Neural progenitor cell (in vitro differentiated cells): Measurements from ENCODE around the gene ZNF496. TPM values are rescaled to one million over a fixed set of nuclear protein-coding genes. Genes with fewer than 3 reads are reported as not detected.

Experiments used
- DNase-seq: peaks from one replicate; pipeline ENCODE4 v3.0.0-alpha.2; 2016; ENCODE audit warnings: low spot score
- H2AFZ ChIP-seq: fragments of 200-600 bp; sonication (generic); replicated peaks from 2 replicates; pipeline ENCODE4 v1.6.1; 2016; ENCODE audit warnings: antibody characterized with exemption
- H3F3A ChIP-seq: fragments of 200-600 bp; sonication (generic); 2 replicates; pipeline ENCODE4 v1.6.1; 2016; ENCODE audit warnings: antibody characterized with exemption, low read depth
- H3K27ac ChIP-seq: fragments of 200-600 bp; sonication (generic); 2 replicates; pipeline ENCODE4 v1.5.1; 2016; ENCODE audit warnings: mild to moderate bottlenecking
- H3K27me3 ChIP-seq: fragments of 200-600 bp; sonication (generic); 2 replicates; pipeline ENCODE4 v1.6.1; 2016; ENCODE audit warnings: mild to moderate bottlenecking, moderate library complexity
- H3K36me3 ChIP-seq: fragments of 200-600 bp; sonication (generic); 2 replicates; pipeline ENCODE4 v1.5.1; 2016
- H3K4me1 ChIP-seq: fragments of 200-600 bp; sonication (generic); 2 replicates; pipeline ENCODE4 v1.6.1; 2016; ENCODE audit warnings: mixed run types
- H3K4me2 ChIP-seq: fragments of 200-600 bp; sonication (generic); 2 replicates; pipeline ENCODE4 v1.6.1; 2016
- H3K4me3 ChIP-seq: fragments of 200-600 bp; sonication (generic); 2 replicates; pipeline ENCODE4 v1.5.1; 2016
- H3K79me2 ChIP-seq: fragments of 200-600 bp; sonication (generic); 2 replicates; pipeline ENCODE4 v1.6.1; 2016; ENCODE audit warnings: low read depth
- H3K9ac ChIP-seq: fragments of 200-600 bp; sonication (generic); 2 replicates; pipeline ENCODE4 v1.6.1; 2016
- H3K9me3 ChIP-seq: fragments of 200-600 bp; sonication (generic); 2 replicates; pipeline ENCODE4 v1.5.1; 2016; ENCODE audit warnings: low read depth
- H4K20me1 ChIP-seq: fragments of 200-600 bp; sonication (generic); 2 replicates; pipeline ENCODE4 v1.6.1; 2016; ENCODE audit warnings: low read depth
- H3K27ac Mint-ChIP-seq: 3 replicates; pipeline ENCODE4 v1.8.0; 2021; ENCODE audit warnings: mixed read lengths
- H3K27me3 Mint-ChIP-seq: 2 replicates; pipeline ENCODE4 v1.8.0; 2022; ENCODE audit warnings: low read depth, mild to moderate bottlenecking, inconsistent platforms, moderate library complexity, mixed read lengths; ENCODE audit not compliant: insufficient read depth
- H3K36me3 Mint-ChIP-seq: 3 replicates; pipeline ENCODE4 v1.8.0; 2021; ENCODE audit warnings: mixed read lengths
- H3K4me1 Mint-ChIP-seq: 3 replicates; pipeline ENCODE4 v1.8.0; 2021; ENCODE audit warnings: mixed read lengths
- H3K4me3 Mint-ChIP-seq: 3 replicates; pipeline ENCODE4 v1.8.0; 2021; ENCODE audit warnings: mild to moderate bottlenecking, moderate library complexity, mixed read lengths
- H3K9me3 Mint-ChIP-seq: 3 replicates; pipeline ENCODE4 v1.8.0; 2020; ENCODE audit warnings: mixed read lengths
- CTCF ChIP-seq: fragments of 200-600 bp; sonication (generic); IDR thresholded peaks from 2 replicates; pipeline ENCODE4 v1.5.1; 2017; ENCODE audit warnings: antibody characterized with exemption, mild to moderate bottlenecking
- EZH2 ChIP-seq: fragments of 200-600 bp; sonication (generic); IDR thresholded peaks from 2 replicates; pipeline ENCODE4 v1.6.1; 2017; ENCODE audit warnings: antibody characterized with exemption, mild to moderate bottlenecking, moderate library complexity
- EZH2phosphoT487 ChIP-seq: fragments of 200-600 bp; sonication (generic); IDR thresholded peaks from 2 replicates; pipeline ENCODE4 v1.6.1; 2017; ENCODE audit warnings: antibody characterized with exemption
- total RNA-seq: library from RNA; depleted of rRNA; stranded (reverse); fragments of >200 nt; gene quantifications from 2 replicates; pipeline ENCODE4 v1.2.3, GENCODE V29; 2015; ENCODE audit warnings: low replicate concordance

The ZNF496 gene
- total RNA-seq, 1 donor from 2014 or later, result 30.1 TPM

GRCh38 chr1:247281001-247281574 is 50.6 kb downstream of the ZNF496 start:
- peaks cover 12% of the 10 kb centered on the region for H3K9me3 Mint-ChIP-seq
- H3F3A ChIP-seq, result no peaks in the 10 kb centered on the region
- no peak overlapping the region for H3K4me3 Mint-ChIP-seq
- no peak overlapping the region for H3K27ac Mint-ChIP-seq
- no peaks in the 10 kb centered on the region for H3K79me2 ChIP-seq
- no peak overlapping the region for H3K9ac ChIP-seq
- no peak for DNase-seq
- H3K36me3 ChIP-seq, result no peaks in the 10 kb centered on the region
- no peaks in the 10 kb centered on the region for H3K4me1 ChIP-seq
- H3K36me3 Mint-ChIP-seq, result peaks cover 8% of the 10 kb centered on the region
- no peaks in the 10 kb centered on the region for H3K4me1 Mint-ChIP-seq
- no peaks in the 10 kb centered on the region for H3K27me3 ChIP-seq
- H3K4me3 ChIP-seq, result no peak overlapping the region
- H3K27me3 Mint-ChIP-seq, result peaks cover 5% of the 10 kb centered on the region
- H2AFZ ChIP-seq, result no peak overlapping the region
- TF ChIP-seq CTCF (no peak), EZH2phosphoT487 (no peak), EZH2 (no peak)
- no peaks in the 10 kb centered on the region for H4K20me1 ChIP-seq
- H3K9me3 ChIP-seq, result no peaks in the 10 kb centered on the region
- H3K4me2 ChIP-seq, result no peak overlapping the region
- H3K27ac ChIP-seq, result no peak overlapping the region

- Mint-ChIP-seq H3K4me1 (no peaks in the 10 kb centered on the region), H3K4me3 (no peak overlapping the region), H3K27me3 (no peaks in the 10 kb centered on the region), H3K27ac (no peak overlapping the region), H3K36me3 (no peaks in the 10 kb centered on the region), H3K9me3 (peaks cover 4% of the 10 kb centered on the region)
- Histone ChIP-seq H3K4me1 (no peaks in the 10 kb centered on the region), H4K20me1 (no peaks in the 10 kb centered on the region), H3K79me2 (no peaks in the 10 kb centered on the region), H3K27me3 (no peaks in the 10 kb centered on the region), H3F3A (no peaks in the 10 kb centered on the region), H3K4me2 (no peak overlapping the region), H3K9ac (no peak overlapping the region), H2AFZ (no peak overlapping the region), H3K4me3 (no peak overlapping the region), H3K9me3 (no peaks in the 10 kb centered on the region), H3K36me3 (no peaks in the 10 kb centered on the region), H3K27ac (no peak overlapping the region)
- TF ChIP-seq EZH2phosphoT487, result no peak
- TF ChIP-seq CTCF, result no peak
- no peak for TF ChIP-seq EZH2
- no peak for DNase-seq
These were observed 54.5 kb downstream of the ZNF496 start for GRCh38 chr1:247277191-247277590.

- Mint-ChIP-seq H3K27ac (no peak overlapping the region), H3K4me3 (no peak overlapping the region), H3K36me3 (peaks cover 3% of the 10 kb centered on the region), H3K27me3 (peaks cover 2% of the 10 kb centered on the region), H3K9me3 (peaks cover 12% of the 10 kb centered on the region), H3K4me1 (no peaks in the 10 kb centered on the region)
- H3K27me3 ChIP-seq, result no peaks in the 10 kb centered on the region
- no peaks in the 10 kb centered on the region for H4K20me1 ChIP-seq
- H3K4me2 ChIP-seq, result no peak overlapping the region
- H3K79me2 ChIP-seq, result no peaks in the 10 kb centered on the region
- no peak overlapping the region for H3K4me3 ChIP-seq
- no peaks in the 10 kb centered on the region for H3K36me3 ChIP-seq
- no peak overlapping the region for H3K27ac ChIP-seq
- DNase-seq, result no peak
- no peaks in the 10 kb centered on the region for H3F3A ChIP-seq
- H3K4me1 ChIP-seq, result no peaks in the 10 kb centered on the region
- H2AFZ ChIP-seq, result no peak overlapping the region
- TF ChIP-seq EZH2phosphoT487 (no peak), EZH2 (no peak), CTCF (no peak)
- H3K9ac ChIP-seq, result no peak overlapping the region
- H3K9me3 ChIP-seq, result peaks cover 6% of the 10 kb centered on the region
These were observed 56.9 kb downstream of the ZNF496 start for GRCh38 chr1:247274605-247275256.
